T-helper 1 cell (primary cell): ENCODE results near the gene GPR173.

Experiments
- DNase-seq, 5 donors: peaks; one replicate each; pipeline ENCODE4 v3.0.0-alpha.2; 2012 to 2020

The GPR173 gene

GRCh38 chrX:53089925-53090324, 41.3 kb downstream of the GPR173 start:
- DNase-seq, result no peak

GRCh38 chrX:53091354-53091753, 42.8 kb downstream of the GPR173 start:
- no peak for DNase-seq

GRCh38 chrX:53093177-53093655, 44.6 kb downstream of the GPR173 start:
- peak; percentile 58 to 76 (median 68) for DNase-seq

- DNase-seq, result peak; percentile 50 to 88 (median 70)
Observed at GRCh38 chrX:53093748-53094581, 45.4 kb downstream of the GPR173 start, which contains the start of gene KANTR. Gene KANTR (plus strand): TSS chrX:53094142. CDS start chrX:53124273, 30,131 bp downstream.

DNA sequence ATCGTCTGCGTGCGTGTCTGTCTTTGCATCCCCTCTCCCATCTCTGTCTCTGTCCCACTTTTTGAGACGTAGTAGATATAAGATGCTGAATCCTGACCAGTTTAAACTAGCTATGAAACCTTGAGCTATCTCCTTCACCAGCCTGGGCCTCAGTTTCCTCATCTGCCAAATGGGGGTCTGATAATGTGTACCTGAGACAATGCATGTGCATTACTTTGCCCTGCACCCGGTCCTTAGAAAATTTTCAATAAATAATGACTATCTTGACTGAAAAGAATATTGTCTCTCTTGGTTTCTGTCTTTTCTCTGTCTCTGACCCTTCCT, 46.0 kb downstream of the GPR173 start:
- no peak for DNase-seq

- DNase-seq, result no peak
Observed at GRCh38 chrX:53095796-53096195, 47.2 kb downstream of the GPR173 start.

DNA sequence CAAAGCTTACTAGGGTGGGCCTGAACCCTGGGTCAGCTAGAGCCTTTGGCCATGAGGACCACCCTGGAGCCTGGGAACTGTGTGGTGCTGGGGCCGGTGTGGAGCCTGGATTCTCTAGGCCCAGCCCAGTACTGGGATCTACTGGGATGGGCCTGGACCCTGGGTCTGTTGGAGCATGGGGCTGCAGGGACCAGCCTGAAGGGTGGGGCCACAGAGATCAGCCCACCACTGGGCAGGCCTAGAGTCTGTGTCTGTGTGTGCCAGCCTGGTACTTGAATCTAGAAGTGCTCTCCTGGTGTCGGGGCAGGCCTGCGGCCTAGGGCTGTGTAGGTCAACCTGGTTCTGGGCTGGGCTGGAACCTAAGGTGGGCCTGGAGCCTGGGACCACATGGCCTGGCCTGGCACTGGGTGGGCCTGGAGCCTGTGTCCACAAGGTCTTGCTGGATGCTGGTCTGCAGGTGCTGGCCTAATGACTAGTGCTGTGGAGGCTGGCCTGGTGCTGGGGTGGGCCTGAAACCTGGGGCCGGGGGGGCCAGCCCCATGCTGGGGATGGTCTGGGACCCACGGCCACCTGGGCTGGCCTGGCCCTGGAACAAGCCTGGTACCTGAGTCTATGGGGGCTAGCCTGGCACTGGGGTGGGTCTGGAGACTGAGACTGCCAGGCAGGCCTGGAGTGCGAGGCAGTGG, 66.4 kb downstream of the GPR173 start:
- no peak for DNase-seq

DNA sequence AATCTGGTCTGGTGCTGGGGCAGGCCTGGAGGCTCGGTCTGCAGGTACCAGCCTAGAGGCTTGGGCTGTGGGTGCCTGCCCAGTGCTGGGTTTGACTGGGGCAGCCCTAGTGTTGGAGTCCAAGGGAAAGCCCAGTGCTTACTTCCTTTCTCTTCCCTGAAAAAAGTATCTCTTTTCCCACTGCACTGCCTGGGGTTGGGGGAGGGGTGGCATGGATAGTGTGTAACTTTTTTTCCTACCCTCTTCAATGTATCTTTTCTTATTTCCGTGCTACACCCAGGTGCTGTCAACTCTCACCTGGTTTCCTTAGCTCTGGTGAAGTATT, 66.9 kb downstream of the GPR173 start:
- no peak for DNase-seq

DNA sequence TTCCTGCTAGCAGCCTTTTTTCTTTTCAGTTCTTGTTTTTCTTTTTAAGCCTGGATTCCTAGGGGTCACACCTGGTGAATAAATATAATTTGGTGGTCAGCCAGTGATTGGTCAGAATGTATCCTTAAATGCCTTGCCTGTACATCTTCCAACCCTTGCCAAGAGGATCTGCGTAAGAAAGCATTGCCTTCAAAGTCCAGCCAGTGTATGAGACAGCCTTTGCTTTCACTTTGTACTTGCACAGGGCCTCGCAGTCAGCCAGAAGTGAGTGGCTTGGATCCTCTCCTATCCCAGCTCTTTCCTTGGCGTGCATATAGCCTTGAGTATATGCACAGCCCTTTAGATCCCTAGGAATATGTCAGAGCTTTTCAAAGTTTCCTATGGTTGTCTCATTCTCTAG, 67.5 kb downstream of the GPR173 start:
- DNase-seq, result no peak

GRCh38 chrX:53122013-53122412, 73.4 kb downstream of the GPR173 start:
- no peak for DNase-seq

DNA sequence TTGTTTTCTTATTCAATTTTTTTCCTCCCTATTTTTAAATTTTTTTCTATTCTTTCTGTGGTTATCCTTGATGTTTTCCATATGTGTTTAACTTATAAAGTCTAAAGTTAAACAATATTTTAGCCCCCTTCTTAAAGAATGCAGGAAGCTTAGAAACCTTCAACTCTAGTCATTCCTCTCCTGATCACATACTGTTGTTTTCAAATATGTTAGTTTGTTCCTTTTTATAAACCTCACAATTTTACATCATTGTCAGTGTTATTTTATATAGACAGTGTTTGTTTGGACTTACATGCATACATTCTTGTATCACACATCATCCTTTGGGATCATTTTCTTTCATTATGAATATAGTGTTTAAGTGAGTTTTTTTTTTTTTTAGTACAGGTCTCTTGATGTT, 76.9 kb downstream of the GPR173 start:
- DNase-seq, result no peak

DNA sequence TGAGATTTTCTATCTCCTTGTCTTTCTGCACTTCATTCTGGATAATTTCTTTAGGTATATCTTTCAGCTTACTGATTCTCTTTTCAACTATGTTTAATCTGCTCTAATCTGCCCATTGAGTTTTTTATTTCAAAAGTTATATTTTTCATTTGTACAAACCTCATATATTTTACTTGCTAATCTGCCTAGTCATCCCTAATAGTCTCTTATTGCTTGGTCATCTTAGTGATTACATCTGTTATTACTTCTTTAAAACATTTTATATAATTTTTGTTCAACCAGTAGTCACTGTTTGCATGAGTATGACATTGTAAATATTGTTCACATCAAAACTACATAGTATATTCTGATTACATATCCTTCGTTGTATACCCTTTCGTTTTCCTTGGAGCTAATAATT, 77.8 kb downstream of the GPR173 start:
- DNase-seq, result no peak

DNA sequence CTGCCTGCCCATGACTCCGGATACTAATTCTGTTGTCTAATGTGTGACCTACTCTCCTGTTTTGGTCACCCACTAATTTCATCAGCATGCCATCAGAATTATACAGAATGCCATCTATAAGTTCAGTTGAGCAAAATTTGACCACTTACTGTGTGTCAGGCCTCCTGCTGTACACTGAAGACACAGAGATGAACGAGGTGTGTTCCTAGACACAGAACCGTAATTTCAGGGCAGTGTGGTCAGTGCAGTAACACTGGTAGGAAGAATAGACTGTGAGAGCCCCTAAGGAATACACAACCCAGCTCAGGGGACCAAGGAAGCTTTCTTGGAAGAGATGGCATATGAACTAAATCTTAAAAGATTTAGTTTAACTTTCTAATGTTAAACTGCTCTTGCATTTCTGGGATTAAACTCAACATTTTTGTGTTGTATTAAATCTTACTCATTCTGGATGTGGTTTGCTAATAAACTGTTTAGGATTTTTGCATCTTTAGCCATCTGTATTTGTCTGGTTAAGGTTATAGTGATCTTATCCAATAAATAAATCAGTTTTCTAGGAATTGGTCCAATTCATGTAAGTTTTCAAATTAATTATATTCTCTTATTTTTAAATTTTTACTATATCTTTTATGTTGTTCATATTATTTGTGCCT, 79.6 kb downstream of the GPR173 start:
- DNase-seq, result no peak
